Measurements from ENCODE around the gene ZNF26.
A peak's percentile ranks its signal among the peaks of the same experiment; 100 is the strongest.
"Not testable (repeated sequence)": the region's sequence is repeated elsewhere in the genome, so short reads cannot be mapped to it uniquely, and the experiment has no call there.

Gene ZNF26

DNA sequence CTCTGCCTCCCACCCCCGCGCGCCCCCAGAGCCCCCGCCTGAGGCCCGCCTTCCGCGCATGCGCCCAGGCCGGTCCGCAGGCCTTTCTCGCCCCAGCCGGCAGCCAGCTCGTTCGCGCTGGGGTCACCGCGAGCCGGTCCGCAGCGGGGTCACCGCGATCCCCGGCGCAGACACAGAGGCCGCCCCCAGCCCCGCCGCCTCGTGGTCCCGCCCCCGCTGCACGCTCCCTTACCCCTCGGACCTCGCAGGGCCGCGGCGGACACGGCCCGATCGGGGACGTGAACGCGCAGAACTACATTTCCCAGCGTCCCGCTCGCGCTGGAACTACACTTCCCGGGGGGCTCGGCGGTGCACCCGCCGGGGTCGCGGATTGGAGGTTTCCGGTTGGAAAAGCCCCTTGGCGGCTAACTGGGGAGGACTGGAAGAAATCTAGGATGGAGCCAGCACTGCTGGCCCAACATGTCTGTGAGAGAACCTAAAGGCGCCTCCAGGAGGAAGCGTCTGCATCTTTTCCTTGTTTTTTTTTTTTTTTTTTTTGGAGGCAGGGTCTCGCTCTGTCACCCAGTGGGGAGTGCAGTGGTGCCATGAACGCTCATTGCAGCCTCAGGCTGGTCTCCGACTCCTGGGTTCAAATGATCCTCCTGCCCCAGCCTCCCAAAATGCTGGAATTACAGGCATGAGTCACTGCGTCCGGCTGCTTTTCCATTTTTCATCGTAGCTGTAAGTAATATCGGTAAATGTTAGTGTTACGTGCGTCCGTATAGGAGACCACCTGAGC lies 30.0 kb upstream of the ZNF26 start, which contains the start of gene ZNF605:
ZNF605 (minus strand) TSS at position 296 of the 778 bp plus-strand sequence. CDS start 10,671 bp downstream, outside the sequence.
- DNase-seq = peak; percentile 86

DNA sequence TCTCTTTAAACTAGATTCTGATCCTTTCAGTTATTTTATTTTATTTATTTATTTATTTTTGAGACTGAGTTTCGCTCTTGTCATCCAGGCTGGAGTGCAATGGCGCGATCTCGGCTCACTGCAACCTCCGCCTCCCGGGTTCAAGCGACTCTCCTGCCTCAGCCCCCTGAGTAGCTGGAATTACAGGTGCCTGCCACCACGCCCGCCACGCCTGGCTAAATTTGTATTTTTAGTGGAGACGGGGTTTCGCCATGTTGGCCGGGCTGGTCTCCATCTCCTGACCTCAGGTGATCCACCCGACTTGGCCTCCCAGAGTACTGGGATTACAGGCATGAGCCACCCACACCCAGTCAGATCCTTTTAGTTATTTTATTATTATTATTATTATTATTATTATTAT lies 24.4 kb upstream of the ZNF26 start:
- not testable (repeated sequence) for DNase-seq

DNA sequence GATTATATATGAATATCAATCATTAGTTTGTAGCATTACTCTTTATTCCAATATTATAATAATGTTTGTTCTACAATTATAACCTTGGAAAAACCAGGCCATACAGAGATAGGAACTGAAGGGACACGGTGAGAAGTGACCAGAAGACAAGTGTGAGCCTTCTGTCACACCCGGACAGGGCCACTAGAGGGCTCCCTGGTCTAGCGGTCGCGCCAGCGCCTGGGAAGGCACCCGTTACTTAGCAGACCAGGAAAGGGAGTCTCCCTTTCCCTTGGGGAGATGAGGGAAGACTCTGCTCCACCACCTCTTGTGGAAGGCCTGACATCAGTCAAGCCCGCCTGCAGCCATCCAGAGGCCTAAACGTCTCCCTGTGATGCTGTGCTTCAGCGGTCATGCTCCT lies 22.2 kb upstream of the ZNF26 start:
- not testable (repeated sequence) for DNase-seq

DNA sequence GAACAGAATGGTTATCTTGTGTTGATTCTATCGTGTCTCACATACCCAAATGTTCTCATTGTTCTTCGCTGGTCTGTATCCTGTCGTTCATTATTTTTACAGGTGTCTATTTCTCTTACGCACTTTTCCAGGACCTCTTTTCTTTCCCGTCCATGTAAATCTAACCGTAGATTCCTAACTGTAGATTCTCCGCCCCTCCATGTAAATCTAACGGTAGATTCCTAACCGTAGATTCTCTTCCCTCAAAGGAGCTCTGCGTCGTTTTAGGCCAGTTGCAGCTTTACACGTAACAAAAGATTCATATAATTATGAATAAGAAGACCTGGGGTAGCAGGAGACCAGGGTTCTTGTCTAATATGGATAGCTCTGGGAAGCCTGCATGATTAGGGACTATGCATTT lies 20.4 kb upstream of the ZNF26 start:
- no peak for DNase-seq

DNA sequence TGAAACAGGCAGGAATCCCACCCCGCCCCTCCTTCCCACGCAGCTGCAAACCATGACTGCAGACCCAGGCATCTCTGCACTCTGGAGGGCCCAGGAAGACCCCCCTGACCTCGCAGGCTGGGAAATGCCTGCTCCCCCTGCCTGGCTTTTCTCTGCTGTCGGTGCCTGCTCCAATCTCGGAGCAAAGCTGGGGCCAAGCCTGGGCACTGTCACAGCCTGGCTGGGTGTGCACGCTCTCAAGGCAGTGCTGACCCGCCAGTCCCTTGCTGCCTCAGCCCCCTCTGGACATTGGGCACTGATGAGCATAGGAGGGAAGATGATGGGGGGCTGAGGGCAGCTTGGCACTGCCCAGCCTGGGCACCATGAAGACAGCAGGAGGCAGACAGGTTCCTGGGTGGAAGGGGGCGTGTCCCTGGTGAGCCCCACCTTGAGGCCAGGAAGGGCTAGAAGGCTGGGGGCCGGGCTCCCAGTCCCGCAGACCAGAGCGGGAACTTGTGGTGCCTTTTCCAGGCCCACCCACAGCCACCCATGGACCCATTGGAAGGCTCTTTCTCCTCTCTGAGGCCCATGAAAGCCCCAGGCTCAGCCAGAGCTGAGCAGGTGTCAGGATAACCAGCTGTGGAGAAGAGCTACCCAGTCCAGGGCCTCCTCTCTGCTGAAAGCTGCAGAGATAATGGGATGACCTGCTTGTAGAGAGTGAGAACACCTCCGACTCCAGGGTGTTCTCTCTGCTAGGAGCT lies 19.3 kb upstream of the ZNF26 start:
- no peak for DNase-seq

DNA sequence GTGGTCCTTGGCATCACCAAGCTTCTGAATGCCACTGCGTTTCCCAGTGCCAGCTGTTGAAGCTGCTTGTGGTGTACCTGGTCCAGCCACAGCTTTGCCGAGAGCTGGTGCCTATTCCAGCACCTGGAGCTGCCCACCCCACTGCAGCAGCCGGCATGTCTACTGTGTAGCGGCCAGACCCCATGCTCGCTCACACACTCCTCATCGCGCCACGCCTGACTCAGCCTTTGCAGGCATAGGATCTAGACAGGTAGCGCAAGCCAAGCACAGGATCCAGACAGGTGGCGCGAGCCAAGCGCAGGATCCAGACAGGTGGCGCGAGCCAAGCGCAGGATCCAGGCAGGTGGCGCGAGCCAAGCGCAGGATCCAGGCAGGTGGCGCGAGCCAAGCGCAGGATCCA lies 18.4 kb upstream of the ZNF26 start:
- no peak for DNase-seq

DNA sequence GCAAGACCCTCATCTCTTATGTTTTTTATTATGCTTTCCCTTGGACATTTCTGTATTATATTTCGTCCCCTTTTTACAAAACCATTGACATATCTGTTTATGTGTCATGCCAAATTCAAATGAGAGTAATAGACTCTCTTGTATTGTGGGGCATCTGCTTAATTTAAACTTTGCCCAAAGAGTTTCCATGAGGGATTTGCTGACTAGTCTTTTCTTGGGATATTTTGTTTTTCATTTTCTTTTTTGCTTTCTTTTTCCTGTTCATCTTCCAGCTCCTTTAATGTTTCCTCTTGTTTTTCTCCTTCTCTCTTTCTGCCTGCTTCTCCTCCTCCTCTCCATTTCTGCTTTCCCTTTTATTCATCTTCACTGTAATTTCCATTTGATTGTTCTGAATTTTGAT lies 13.8 kb upstream of the ZNF26 start:
- no peak for DNase-seq

DNA sequence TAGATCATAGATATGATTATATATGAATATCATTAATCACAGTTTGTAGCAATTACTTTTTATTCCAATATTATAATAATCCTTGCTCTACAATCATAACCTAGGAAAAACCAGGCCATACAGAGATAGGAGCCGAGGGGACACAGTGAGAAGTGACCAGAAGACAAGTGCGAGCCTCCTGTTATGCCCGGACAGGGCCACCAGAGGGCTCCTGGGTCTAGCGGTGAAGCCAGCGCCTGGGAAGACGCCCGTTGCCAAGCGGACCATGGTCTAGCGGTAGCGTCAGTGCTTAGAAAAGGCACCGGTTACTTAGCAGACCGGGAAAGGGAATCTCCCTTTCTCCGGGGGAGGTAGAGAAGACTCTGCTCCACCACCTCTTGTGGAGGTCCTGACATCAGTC lies 9.3 kb upstream of the ZNF26 start:
- DNase-seq = peak; percentile 28

DNA sequence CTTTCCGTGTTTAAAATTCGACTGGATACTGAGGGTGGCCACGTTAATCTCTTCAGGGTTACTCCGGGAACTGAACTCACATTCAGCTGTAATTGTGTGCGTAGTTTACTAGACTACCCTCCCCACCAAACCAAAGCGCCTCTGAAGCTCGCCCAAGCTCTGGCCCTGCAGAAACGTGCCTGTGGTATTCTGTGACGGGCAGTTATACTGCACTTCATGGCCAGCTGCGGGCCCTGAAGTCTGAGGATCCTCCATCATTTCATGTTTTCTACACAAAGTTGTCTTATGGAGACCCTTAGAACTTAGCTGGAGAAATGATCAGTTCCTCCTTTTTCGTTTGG lies 688 bp downstream of the ZNF26 start:
- no peak for DNase-seq

DNA sequence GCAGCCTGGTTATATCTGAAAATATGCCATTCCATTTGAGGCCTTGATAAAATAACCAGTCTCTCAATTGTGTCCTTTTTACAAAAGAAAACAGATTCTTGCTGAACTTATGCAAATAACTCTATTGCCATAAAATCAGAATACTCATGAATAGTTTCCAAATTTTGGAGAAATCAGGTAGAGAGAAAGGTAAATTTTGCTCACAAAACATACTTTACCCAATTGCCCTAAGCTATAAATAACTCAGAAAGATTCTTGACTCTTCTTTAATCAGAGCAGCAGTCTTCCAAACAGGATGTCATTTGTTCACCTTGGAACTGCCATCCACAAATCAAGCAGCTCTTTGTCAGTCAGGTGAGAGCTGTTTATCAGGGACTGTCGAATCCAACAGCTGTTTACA lies 12.6 kb downstream of the ZNF26 start:
- no peak for DNase-seq

DNA sequence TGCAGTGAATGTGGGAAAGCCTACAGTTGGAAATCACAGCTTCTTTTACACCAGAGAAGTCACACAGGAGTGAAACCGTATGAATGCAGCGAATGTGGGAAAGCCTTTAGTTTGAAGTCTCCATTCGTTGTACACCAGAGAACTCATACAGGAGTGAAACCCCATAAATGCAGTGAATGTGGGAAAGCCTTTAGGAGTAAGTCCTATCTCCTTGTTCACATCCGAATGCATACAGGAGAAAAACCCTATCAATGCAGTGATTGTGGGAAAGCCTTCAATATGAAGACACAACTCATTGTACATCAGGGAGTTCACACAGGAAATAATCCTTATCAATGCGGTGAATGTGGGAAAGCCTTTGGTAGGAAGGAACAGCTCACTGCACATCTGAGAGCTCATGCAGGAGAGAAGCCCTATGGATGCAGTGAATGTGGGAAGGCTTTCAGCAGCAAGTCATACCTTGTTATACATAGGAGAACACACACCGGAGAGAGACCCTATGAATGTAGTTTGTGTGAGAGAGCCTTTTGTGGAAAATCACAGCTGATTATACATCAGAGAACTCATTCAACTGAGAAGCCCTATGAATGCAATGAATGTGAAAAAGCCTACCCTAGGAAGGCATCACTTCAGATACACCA lies 24.6 kb downstream of the ZNF26 start:
- no peak for DNase-seq

DNA sequence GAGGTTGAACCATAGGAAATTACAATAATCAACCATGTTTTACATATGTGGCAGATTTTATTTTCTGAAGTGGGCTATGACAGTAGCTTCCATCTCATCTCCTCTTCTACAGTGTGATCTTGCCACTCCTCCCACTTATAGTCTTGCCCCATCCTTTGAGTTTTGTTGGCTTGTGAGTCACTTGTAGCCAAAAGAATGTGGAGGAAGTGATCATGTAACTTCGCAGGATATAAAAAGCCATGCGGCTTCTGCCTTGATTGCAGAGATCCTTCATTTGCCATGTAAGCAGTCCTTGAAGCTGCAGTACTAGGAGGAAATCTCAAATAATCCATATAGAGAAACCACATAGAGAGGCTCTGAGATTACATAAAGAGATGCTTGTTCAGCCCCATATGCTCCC lies 37.4 kb downstream of the ZNF26 start:
- no peak for DNase-seq

DNA sequence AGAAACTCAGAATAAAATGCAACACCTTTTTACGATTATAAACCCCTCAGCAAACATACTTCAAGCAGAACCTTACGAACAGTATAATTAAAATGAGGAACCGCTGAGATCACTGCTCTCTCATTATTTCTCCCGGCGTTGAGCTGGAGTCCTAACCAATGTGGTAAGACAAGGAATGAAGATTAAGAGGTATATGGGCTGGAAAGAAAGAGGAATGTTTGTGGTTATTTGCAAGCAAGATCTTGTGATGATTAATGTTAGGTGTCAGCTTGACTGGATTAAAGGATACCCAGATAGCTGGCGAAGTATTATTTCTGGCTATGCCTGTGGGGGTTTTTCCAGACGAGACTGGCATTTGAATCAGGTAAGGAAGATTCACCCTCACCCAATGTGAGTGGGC lies 40.8 kb downstream of the ZNF26 start:
- no peak for DNase-seq

DNA sequence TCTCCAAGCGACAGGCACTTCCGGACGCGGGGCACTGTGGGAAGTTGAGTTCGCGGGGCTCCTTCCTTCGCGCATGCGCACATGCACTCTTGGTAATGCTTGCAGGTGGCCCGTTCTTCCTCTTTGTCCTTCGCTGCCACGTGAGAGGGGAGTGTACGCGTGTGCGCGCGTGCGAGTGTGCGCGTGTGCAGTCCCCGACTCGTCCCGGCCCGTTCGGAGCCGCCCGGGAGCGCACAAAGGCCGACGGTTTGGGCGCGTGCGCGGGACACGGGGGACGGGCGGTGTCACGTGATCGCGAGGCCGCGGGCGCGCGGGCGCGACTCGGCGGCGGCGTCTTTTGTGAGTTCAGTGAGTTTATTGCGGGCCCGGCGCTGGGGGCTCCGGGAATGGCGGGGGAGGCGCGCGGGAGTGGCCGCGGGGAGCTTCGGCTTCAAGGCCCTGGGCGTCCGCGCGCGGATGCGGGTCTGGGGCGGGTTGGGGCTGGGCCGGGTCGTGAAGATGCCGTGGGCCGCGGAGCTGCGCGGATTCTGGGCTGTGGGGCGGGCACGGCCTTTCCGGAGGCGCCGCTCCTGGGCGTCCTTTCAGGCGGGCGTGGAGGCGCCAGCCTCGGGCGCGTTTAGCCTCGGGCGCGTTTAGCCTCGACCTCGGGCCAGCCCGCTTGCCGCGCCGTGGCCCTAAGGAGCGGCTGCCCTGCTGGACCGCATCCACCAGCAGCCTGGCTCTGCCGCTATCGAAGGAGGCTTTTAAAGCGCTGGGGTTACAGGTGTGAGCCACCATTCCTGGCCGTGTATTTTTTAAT lies 51.2 kb downstream of the ZNF26 start, which contains the start of gene ZNF84:
ZNF84 (plus strand) TSS at position 303 of the 799 bp plus-strand sequence. CDS start 3,959 bp downstream, outside the sequence.
- DNase-seq = peak; percentile 97

DNA sequence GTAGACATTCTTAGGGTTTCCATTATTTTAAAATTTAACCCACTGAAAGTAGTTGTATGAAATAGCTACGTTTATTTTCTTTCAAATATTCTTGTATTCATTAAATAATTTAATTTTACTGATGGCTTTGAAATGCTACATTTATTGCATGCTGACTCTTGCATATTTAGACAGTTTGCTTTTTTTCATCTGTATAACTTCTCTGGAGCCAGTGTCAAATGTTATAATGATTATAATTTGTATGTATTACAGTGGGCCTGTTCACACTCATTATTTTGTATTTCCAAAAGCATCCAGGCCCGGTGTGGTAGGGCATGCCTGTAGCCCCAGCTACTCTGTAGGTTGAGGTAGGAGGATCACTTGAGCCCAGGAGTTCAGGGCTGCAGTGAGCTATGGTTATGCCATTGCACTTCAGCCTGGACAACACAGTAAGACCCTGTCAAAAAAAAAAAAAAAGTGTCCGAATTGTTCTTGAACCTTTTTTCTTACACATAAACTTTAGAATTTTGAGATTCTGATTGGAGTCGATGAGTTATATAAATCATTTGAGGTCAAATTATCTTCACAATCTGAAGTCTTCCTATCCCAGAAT lies 52.0 kb downstream of the ZNF26 start:
- no peak for DNase-seq

DNA sequence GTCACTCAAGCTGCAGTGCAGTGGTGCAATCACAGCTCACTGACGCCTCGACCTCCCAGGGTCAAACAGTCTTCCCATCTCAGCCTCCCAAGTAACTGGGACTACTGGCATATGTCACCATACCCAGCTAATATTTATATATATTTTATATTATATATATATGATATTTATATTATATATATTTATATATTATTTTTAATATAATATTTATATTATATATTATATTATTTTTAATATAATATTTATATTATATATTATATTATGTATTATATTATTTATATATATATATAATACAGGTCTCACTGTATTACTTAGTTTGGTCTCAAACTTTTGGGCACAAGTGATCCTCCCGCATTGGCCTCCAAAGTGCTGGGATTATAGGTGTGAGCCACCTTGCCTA lies 60.5 kb downstream of the ZNF26 start:
- no peak for DNase-seq

DNA sequence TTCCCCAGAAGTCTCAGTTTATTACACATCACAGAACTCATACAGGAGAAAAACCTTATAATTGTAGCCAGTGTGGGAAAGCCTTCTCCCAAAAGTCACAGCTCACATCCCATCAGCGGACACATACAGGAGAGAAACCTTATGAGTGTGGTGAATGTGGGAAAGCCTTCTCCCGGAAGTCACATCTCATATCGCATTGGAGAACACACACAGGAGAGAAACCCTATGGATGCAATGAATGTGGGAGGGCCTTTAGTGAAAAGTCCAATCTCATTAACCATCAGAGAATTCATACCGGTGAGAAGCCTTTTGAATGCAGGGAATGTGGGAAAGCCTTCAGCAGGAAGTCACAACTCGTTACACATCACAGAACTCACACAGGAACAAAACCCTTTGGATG lies 71.3 kb downstream of the ZNF26 start:
- DNase-seq = no peak

DNA sequence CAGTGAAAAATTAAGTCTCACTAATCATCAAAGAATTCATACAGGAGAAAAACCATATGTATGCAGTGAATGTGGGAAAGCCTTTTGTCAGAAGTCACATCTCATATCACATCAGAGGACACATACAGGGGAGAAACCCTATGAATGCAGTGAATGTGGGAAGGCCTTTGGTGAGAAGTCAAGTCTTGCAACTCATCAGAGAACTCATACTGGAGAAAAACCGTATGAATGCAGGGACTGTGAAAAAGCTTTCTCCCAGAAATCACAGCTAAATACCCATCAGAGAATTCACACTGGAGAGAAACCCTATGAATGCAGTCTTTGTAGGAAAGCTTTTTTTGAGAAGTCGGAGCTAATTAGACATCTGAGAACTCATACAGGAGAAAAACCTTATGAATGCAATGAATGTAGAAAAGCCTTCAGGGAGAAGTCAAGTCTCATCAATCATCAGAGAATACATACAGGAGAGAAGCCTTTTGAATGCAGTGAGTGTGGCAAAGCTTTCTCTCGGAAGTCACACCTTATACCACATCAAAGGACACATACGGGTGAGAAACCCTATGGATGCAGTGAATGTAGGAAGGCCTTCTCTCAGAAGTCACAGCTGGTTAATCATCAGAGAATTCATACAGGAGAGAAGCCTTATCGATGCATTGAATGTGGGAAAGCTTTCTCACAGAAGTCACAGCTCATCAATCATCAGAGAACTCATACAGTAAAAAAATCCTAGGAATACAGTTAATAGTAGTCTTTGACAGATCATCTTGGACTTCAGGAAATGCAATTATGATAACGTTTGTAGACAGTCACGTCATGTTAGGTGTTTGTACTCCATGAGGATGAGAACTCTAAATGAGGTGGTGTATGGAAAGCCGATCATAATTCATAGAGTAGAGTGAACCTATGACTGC lies 72.3 kb downstream of the ZNF26 start:
- no peak for DNase-seq

DNA sequence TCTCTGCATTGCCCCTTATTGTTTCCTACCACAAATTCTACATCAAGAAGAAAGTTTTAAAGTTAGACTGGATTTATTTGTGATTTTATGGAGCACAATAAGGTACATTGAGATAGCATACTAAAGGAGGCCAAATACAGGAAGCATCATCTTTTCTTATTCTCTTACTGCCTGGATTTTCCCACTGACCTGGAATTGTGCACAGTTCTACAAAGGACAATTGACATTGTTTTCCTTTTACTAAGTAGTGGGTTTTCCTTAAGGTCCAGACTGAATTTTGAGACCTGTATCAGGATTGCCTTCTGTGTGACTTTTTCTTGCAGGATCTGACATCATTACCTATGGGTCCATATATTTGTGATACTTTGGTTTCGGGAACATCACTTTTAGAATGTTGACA lies 75.8 kb downstream of the ZNF26 start:
- DNase-seq = no peak

DNA sequence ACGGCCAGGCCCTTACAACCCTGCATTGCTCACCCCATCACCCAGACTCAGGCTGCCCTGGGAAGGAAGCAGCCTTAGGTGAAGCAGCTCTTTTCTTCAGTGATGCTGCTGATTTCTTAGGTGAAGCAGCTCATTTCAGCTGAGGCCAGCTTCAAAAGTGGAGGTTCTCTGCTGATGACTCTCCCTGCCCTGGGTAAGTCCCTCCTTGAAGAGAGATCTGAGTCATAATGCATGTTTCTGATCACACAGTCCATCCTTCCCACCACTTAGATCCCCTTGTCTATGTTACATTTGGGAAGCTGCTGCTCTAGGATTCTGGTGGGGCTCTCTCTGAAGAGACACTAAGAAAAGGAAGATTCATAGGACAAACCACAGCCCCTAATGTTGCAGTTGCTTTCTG lies 77.4 kb downstream of the ZNF26 start:
- no peak for DNase-seq

DNA sequence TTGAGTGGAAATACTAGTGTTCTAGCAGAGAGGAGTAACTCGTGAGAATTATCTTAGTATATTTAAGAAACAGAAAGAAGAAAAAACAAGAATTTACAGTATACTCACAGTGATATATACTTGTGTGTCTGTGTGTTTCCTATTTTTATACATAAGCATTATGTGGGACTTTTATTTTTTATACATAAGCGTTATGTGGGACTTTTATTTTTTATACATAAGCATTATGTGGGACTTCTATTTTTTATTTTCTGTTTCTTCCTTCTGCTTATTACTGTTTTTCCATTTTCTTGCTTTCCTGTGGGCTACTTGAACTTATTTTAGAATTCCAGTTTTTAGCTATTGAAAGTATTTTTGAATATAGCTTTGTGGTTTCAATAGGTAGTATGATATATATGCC lies 87.7 kb downstream of the ZNF26 start:
- DNase-seq = no peak
